Endometrium (tissue), 2 donors: Measurements from ENCODE around the gene SPIN1.
"Not testable (repeated sequence)": the region's sequence is repeated elsewhere in the genome, so short reads cannot be mapped to it uniquely, and the experiment has no call there.

Experiments used
- FAIRE-seq: peaks from 2 replicates; lab custom pipeline; 2012; peaks lifted over from hg19 to GRCh38; lab: Jason Lieb, UNC
- donor health status: control.
- donor health status: control.

The SPIN1 gene

DNA sequence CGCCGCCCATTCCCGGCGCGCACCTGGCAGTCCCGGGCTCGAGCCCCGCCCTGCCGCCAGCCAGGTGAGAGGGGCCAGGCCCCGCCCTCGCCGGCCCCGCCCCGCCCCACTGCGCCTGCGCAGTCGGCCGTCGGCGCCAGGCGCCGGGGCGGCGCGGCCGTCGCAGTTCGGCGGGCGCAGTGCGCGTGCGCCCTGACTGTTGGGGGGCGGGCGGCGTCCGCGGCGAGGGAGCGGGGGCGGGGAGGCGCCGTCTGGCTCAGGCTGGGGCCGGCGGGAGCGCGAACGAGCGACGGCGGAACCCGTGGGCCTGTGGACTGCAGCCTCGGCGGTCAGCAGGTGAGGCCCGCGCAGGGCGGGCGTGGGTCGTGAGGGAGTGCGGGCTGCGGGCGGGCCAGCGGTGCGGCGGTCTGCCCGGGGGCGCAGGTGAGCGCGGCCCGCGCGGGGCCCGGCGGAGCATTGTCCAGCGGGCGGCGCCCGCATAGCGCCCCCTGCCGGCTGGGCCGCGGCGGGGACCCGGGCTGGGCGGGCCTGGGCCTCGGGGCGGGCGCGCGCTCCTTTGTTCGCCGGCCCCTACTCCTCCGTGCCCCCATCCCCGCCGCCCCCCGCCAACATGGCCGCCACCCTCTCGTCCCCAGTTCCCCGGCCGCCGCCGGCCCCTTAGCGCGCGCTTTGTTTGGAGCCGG lies at the start of gene SPIN1:
Gene SPIN1 (plus strand): TSS at position 242 of the 683 bp plus-strand sequence. CDS start 38,096 bp downstream, outside the sequence.
- no peak for FAIRE-seq

- no peak for FAIRE-seq
Measured at GRCh38 chr9:88339317-88339716, 48.9 kb upstream of the SPIN1 start.

DNA sequence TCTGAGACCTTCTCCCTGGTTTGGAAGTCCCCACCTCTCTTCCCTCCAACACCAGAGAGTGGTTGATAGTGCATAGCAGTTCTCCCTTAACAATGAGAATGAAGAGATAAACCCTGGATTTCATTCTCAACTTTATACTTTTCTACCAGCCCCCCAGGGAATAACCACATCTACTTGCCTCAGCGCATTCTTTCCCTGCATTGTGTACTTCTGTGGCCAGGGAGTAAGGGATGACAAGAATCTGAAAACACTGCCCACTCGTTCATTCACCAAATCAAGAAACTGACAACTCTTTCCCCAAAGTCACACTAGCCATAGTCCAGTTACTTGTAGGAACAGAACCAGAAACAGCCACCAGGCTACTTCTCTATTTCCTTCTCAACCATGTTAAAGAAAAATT lies 46.0 kb upstream of the SPIN1 start:
- FAIRE-seq, result no peak

GRCh38 chr9:88344013-88344412 lies 44.2 kb upstream of the SPIN1 start:
- no peak for FAIRE-seq

DNA sequence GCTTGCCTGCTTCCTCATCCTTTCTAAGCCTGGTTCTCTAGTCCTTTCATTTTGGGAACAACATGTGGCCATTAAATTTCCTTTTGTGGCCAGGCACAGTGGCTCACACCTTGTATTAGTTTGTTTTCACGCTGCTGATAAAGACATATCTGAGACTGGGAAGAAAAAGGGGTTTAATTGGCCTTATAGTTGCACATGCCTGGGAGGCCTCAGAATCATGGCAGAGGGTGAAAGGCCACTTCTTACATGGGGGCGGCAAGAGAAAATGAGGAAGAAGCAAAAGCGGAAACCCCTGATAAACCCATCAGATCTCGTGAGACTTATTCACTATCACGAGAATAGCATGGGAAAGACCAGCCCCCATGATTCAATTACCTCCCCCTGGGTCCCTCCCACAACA lies 37.9 kb upstream of the SPIN1 start:
- not testable (repeated sequence) for FAIRE-seq

GRCh38 chr9:88355166-88355565 lies 33.1 kb upstream of the SPIN1 start:
- FAIRE-seq, result no peak

DNA sequence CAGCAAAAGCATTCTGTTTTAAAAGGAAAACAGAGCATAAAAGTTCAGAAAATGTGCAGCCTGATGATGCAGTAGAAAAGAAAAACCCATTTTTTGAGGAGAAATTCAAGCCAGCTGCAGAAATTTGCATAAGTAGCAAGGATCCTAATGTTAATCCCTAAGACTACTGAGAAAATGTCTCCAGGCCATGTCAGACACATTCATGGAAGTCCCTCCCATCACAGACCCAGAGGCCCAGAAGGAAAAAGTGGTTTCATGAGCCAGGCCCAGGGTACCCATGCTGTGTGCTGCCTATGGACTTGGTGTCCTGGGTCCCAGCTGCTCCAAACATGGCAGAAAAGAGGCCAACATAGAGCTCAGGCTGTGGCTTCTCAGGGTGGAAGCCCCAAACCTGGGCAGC lies 31.0 kb upstream of the SPIN1 start:
- not testable (repeated sequence) for FAIRE-seq

DNA sequence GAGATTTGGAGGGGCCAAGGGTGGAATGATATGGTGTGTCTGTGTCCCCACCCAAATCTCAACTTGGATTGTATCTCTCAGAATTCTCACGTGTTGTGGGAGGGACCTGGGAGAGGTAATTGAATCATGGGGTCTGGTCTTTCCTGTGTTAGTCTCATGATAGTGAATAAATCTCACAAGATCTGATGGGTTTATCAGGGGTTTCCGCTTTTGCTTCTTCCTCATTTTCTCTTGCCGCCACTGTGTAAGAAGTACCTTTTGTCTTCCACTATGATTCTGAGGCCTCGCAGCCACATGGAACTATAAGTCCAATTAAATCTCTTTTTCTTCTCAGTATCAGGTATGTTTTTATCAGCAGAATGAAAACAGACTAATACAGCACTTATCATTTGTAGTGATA lies 29.5 kb upstream of the SPIN1 start:
- no peak for FAIRE-seq

DNA sequence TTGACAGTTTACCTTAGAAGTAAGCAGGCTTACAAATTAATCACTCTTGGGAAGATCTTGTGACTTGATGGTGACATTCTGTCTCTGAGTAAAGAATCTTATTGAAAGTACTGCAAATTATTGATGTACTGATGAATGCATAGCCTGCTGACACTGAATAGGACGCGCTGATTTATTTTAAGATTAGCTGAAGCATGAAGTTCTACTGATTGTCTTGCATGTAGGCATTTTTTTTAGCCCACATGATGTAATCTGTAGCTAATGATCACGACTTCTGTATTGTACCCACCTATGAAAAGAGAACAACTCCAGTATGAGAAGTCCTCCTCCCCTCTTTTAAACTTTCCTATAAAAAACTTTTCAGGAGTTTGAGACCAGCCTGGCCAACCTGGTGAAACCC lies 28.3 kb upstream of the SPIN1 start:
- no peak for FAIRE-seq

- no peak for FAIRE-seq
Measured at GRCh38 chr9:88362681-88363080, 25.6 kb upstream of the SPIN1 start.

DNA sequence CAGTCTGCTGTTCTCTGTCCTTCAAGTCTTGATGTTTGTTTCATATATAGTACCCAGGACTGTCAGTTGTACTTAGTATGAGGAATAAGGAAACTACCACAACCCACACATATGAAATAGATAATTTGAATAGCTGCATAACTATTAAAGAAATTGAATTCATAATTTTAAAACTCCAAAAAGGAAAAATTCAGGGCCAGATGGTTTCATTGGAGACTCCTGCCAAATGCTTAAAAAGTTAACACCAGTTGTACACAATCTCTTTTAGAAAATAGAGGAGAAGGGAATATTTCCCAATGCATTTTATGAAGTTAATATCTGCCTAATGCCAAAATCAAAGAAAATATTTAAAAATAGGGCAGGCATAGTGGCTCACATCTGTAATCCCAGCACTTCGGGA lies 24.6 kb upstream of the SPIN1 start:
- no peak for FAIRE-seq

GRCh38 chr9:88364706-88365105 lies 23.5 kb upstream of the SPIN1 start:
- no peak for FAIRE-seq

GRCh38 chr9:88370346-88370745 lies 17.9 kb upstream of the SPIN1 start:
- FAIRE-seq, result no peak

GRCh38 chr9:88372103-88372654 lies 16.1 kb upstream of the SPIN1 start:
- FAIRE-seq, result no peak

DNA sequence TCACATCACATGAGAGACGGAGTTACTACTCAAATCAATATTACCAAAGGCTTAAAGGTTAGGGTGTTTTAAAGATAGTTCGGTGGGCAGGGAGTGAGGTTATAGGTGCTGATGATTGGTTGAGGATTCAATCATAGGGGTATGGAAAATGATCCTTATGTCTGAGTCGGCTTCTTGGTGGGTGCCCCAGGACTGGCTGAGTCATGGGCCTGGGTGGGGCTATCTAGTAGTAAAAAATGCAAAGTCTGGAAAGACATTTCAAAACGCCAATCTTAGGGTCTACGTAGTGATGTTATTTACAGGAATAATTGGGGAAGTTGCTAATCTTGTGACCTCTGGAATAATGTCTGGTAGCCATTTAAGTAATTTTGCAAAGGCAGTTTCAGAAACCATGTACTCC lies 15.2 kb upstream of the SPIN1 start:
- no peak for FAIRE-seq

GRCh38 chr9:88378317-88378716 lies 9.9 kb upstream of the SPIN1 start:
- FAIRE-seq, result no peak

DNA sequence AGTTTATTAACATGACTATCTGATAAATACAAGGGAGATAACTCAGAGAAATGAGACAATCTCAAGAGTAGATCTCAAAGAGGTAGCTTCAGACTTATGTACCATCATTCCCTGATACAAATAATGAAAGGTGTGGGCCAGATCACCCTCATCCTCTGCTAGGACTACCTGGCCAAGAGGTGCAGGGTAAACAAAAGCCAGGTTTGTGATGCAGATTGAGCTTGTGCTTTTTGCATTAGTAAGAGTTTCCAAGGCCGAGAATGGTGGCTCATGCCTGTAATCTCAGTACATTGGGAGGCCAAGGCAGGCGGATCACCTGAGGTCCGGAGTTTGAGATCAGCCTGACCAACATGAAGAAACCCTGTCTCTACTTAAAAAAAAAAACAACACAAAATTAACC lies 8.9 kb upstream of the SPIN1 start:
- FAIRE-seq, result no peak

GRCh38 chr9:88380118-88380517 lies 8.1 kb upstream of the SPIN1 start:
- no peak for FAIRE-seq

DNA sequence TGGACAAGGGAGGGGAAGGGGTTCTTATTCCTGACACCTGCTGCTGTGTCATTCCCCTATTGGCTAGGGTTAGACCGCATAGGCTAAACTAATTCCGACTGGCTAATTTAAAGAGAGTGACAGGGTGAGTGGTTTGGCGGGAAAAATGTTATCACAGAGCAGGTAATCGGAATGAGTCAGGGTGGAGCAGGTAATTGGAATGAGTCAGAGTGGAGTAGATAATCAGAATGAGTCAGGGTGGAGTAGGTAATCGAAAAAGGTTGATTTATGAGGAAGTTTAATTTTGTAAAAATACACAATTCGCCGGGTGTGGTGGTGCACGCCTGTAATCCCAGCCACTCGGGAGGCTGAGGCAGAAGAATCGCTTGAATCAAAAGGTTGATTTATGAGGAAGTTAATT lies 6.9 kb upstream of the SPIN1 start:
- FAIRE-seq, result not testable (repeated sequence)

GRCh38 chr9:88383176-88383575 lies 5.1 kb upstream of the SPIN1 start:
- FAIRE-seq, result no peak

DNA sequence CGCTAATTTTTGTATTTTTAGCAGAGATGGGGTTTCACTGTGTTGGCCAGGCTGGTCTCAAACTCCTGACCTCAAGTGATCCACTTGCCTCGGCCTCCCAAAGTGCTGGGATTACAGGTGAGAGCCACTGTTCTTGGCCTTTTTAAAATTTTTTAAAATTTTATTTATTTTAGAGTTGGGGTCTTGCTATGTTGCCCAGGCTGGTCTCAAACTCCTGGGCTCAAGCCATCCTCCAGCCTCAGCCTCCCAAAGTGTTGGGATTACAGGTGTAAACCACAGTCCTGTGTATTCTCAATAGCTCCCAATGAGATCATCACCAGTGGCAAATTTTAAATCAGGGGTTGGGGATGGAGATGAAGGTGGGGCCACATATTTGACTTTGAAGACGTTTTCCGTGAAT lies 2.1 kb upstream of the SPIN1 start:
- not testable (repeated sequence) for FAIRE-seq

DNA sequence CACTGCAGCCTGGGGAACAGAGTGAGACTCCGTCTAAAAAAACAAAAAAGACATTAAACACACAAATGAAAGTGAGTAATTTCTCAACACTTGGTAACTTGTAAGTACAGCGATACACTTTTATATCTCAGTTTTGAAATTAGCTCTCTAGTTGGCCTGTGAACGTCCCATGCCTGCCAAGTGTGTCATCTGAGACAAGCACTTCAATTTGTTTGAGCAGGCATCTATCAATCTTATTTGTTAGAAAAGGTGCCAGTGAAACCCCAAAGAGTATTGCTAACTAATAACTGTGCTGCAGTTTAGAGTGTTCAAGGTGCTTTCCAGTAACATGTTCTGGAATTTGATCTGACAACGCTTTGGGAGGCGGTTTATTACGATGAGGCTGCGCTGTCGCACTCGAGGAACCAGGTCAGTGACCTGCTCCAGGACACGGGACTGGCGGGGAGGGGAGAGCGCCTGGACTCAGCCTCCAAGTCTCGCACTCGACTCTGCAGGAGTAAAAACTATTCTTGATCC lies 1.1 kb upstream of the SPIN1 start:
- FAIRE-seq, result no peak

- FAIRE-seq, result no peak
Measured at GRCh38 chr9:88387552-88388202, 567 bp upstream of the SPIN1 start.
